H1 (cell line): ENCODE measurements around the gene CNPY2. TPM values are rescaled to one million over a fixed set of nuclear protein-coding genes. Genes with fewer than 3 reads are reported as not detected.

Source experiments
- CTCF ChIA-PET: fragments of 300-600 bp; sonication (Branson Sonifier 250); formaldehyde crosslinking; loops from one replicate; lab custom pipeline; 2021; ENCODE audit not compliant: partially characterized antibody; lab: Charles Lee
- POLR2A ChIA-PET: fragments of 300-600 bp; sonication (Branson Sonifier 250); formaldehyde crosslinking; loops from one replicate; lab custom pipeline; 2021; ENCODE audit warnings: inconsistent platforms; ENCODE audit not compliant: partially characterized antibody; lab: Charles Lee
- DNase-seq, 2 experiments: peaks; one replicate each; pipeline versions ENCODE4 v3.0.0 to v3.0.0-alpha.2; 2010 to 2022; ENCODE audit warnings: low spot score in 2 of 2, low read depth in 1 of 2, mixed read lengths in 1 of 2
- FAIRE-seq: peaks from 2 replicates; lab custom pipeline; 2011; peaks lifted over from hg19 to GRCh38; lab: Jason Lieb, UNC
- H2AFZ ChIP-seq: 2 replicates; pipeline ENCODE4 v1.8.1; 2012; ENCODE audit warnings: low read length, inconsistent platforms
- H2AK5ac ChIP-seq: 2 replicates; pipeline ENCODE4 v1.6.1; 2013; ENCODE audit warnings: low read depth, low read length
- H2BK120ac ChIP-seq: replicated peaks from 2 replicates; pipeline ENCODE3; 2013; ENCODE audit warnings: low read depth, low read length, inconsistent platforms
- H2BK12ac ChIP-seq: 2 replicates; pipeline ENCODE4 v1.6.1; 2013; ENCODE audit warnings: low read depth, low read length
- H2BK15ac ChIP-seq: 2 replicates; pipeline ENCODE4 v1.6.1; 2013; ENCODE audit warnings: low read length
- H2BK20ac ChIP-seq: 2 replicates; pipeline ENCODE4 v1.6.1; 2013; ENCODE audit warnings: low read length
- H2BK5ac ChIP-seq: 2 replicates; pipeline ENCODE4 v1.6.1; 2013; ENCODE audit warnings: low read depth, low read length
- H3K14ac ChIP-seq: 2 replicates; pipeline ENCODE4 v1.6.1; 2013; ENCODE audit warnings: inconsistent platforms; ENCODE audit not compliant: insufficient read length
- H3K18ac ChIP-seq: 2 replicates; pipeline ENCODE4 v1.6.1; 2013; ENCODE audit warnings: low read length; ENCODE audit errors: extremely low read depth
- H3K23ac ChIP-seq: 2 replicates; pipeline ENCODE4 v1.6.1; 2013; ENCODE audit warnings: inconsistent platforms; ENCODE audit not compliant: insufficient read length
- H3K23me2 ChIP-seq: 2 replicates; pipeline ENCODE4 v1.6.1; 2013; ENCODE audit warnings: low read depth, low read length
- H3K27ac ChIP-seq: 2 replicates; pipeline ENCODE4 v1.6.1; 2011; ENCODE audit warnings: low read depth, low read length, inconsistent platforms
- H3K27me3 ChIP-seq, 4 experiments: replicated peaks in 1 of 4; 1 replicate in 1 of 4; 2 replicates in 3 of 4; pipeline versions ENCODE4 v1.6.1 to v1.8.1; 2011 to 2013; ENCODE audit warnings: low read length in 3 of 4, mild to moderate bottlenecking in 3 of 4, inconsistent platforms in 2 of 4, mixed read lengths in 2 of 4, moderate library complexity in 1 of 4; ENCODE audit not compliant: control insufficient read depth in 3 of 4, insufficient read depth in 3 of 4; ENCODE audit errors: extremely low read depth in 1 of 4
- H3K36me3 ChIP-seq, 4 experiments: 2 replicates each; pipeline versions ENCODE4 v1.6.1 to v1.8.1; 2011 to 2013; ENCODE audit warnings: mild to moderate bottlenecking in 4 of 4, low read length in 3 of 4, moderate library complexity in 2 of 4, control low read depth in 1 of 4, inconsistent platforms in 1 of 4; ENCODE audit not compliant: insufficient read depth in 4 of 4, control insufficient read depth in 2 of 4
- H3K4ac ChIP-seq: replicated peaks from 2 replicates; pipeline ENCODE3; 2013; ENCODE audit warnings: low read length, low read depth, mixed read lengths, inconsistent platforms; ENCODE audit not compliant: insufficient read length
- H3K4me1 ChIP-seq, 4 experiments: replicated peaks in 1 of 4; 1 replicate in 1 of 4; 2 replicates in 3 of 4; pipeline versions ENCODE4 v1.6.1 to v1.8.1; 2011 to 2013; ENCODE audit warnings: low read length in 3 of 4, inconsistent platforms in 2 of 4, mixed read lengths in 1 of 4; ENCODE audit not compliant: insufficient read depth in 4 of 4, control insufficient read depth in 3 of 4
- H3K4me2 ChIP-seq, 2 experiments: 2 replicates each; pipeline versions ENCODE4 v1.6.1 to v1.8.1; 2011 to 2013; ENCODE audit warnings: low read depth in 2 of 2, low read length in 2 of 2, control low read depth in 1 of 2, inconsistent platforms in 1 of 2, mild to moderate bottlenecking in 1 of 2; ENCODE audit not compliant: insufficient read depth in 1 of 2
- H3K4me3 ChIP-seq, 4 experiments: fragments of 200-600, 300-600 bp in 1 of 4; sonication (generic), shearing (Covaris generic), sonication (Bioruptor Twin) in 1 of 4; 2 replicates each; pipeline versions ENCODE4 v1.5.1 to v1.8.1; 2011 to 2016; ENCODE audit warnings: low read length in 4 of 4, low read depth in 3 of 4, control low read depth in 2 of 4, inconsistent platforms in 2 of 4, mild to moderate bottlenecking in 2 of 4, mixed read lengths in 1 of 4, moderate library complexity in 1 of 4; ENCODE audit not compliant: insufficient read depth in 2 of 4; ENCODE audit errors: extremely low read depth in 1 of 4
- H3K56ac ChIP-seq: replicated peaks from 2 replicates; pipeline ENCODE3; 2013; ENCODE audit warnings: low read depth, mild to moderate bottlenecking, mixed read lengths, low read length, inconsistent platforms; ENCODE audit not compliant: insufficient read length
- H3K79me1 ChIP-seq: 2 replicates; pipeline ENCODE4 v1.6.1; 2013; ENCODE audit warnings: low read depth, low read length, control low read depth
- H3K79me2 ChIP-seq, 2 experiments: 2 replicates each; pipeline versions ENCODE4 v1.6.1 to v1.8.1; 2012 to 2013; ENCODE audit warnings: low read length in 2 of 2, mild to moderate bottlenecking in 2 of 2, inconsistent platforms in 1 of 2; ENCODE audit not compliant: insufficient read depth in 2 of 2, control insufficient read depth in 1 of 2
- H3K9ac ChIP-seq, 4 experiments: replicated peaks in 1 of 4; 1 replicate in 1 of 4; 2 replicates in 3 of 4; pipeline versions ENCODE4 v1.6.1 to v1.8.1; 2011 to 2013; ENCODE audit warnings: low read depth in 3 of 4, low read length in 3 of 4, control low read depth in 2 of 4, mild to moderate bottlenecking in 2 of 4, moderate library complexity in 2 of 4, inconsistent platforms in 1 of 4; ENCODE audit errors: extremely low read depth in 1 of 4
- H3K9me3 ChIP-seq, 2 experiments: 2 replicates each; pipeline versions ENCODE4 v1.6.1 to v1.8.1; 2012 to 2013; ENCODE audit warnings: mild to moderate bottlenecking in 2 of 2, moderate library complexity in 2 of 2, control low read depth in 1 of 2, inconsistent platforms in 1 of 2, low read depth in 1 of 2, low read length in 1 of 2, mixed read lengths in 1 of 2; ENCODE audit not compliant: insufficient read depth in 2 of 2
- H4K20me1 ChIP-seq, 2 experiments: replicated peaks in 1 of 2; 2 replicates each; pipeline versions ENCODE3 to v1.8.1; 2011 to 2013; ENCODE audit warnings: inconsistent platforms in 2 of 2, low read length in 2 of 2, mild to moderate bottlenecking in 1 of 2; ENCODE audit not compliant: insufficient read depth in 2 of 2, control insufficient read depth in 1 of 2
- H4K5ac ChIP-seq: 2 replicates; pipeline ENCODE4 v1.6.1; 2013; ENCODE audit warnings: low read length, low read depth, mixed read lengths, inconsistent platforms; ENCODE audit not compliant: insufficient read length
- H4K8ac ChIP-seq: 2 replicates; pipeline ENCODE4 v1.8.0; 2013; ENCODE audit warnings: mild to moderate bottlenecking, moderate library complexity, low read length, inconsistent platforms; ENCODE audit not compliant: insufficient read depth; ENCODE audit errors: extremely low read depth
- H4K91ac ChIP-seq: replicated peaks from 2 replicates; pipeline ENCODE3; 2013; ENCODE audit warnings: low read length, mixed read lengths, inconsistent platforms; ENCODE audit not compliant: insufficient read length
- ASH2L ChIP-seq: fragments of 200-600, 300-600 bp; sonication (generic); IDR thresholded peaks from one replicate; pipeline ENCODE4 v1.7.1; 2017; ENCODE audit warnings: low read length
- CHD2 ChIP-seq: IDR thresholded peaks from 2 replicates; pipeline ENCODE4 v1.6.1; 2012; ENCODE audit warnings: low read length, improper control_type of control experiment
- E2F6 ChIP-seq: IDR thresholded peaks from 2 replicates; pipeline ENCODE4 v1.6.1; 2012; ENCODE audit warnings: inconsistent platforms
- GABPA ChIP-seq: IDR thresholded peaks from 2 replicates; pipeline ENCODE4 v1.6.1; 2011; ENCODE audit warnings: mild to moderate bottlenecking, low read length, moderate library complexity, borderline replicate concordance; ENCODE audit not compliant: insufficient read depth
- KDM1A ChIP-seq: fragments of 200-600, 300-600 bp; sonication (generic); IDR thresholded peaks from 2 replicates; pipeline ENCODE4 v1.7.1; 2016; ENCODE audit warnings: mild to moderate bottlenecking, low read length, borderline replicate concordance
- MAX ChIP-seq: IDR thresholded peaks from 2 replicates; pipeline ENCODE4 v1.6.1; 2012; ENCODE audit warnings: inconsistent platforms
- POLR2A ChIP-seq, 2 experiments: IDR thresholded peaks; 1 replicate in 1 of 2; 2 replicates in 1 of 2; pipeline ENCODE4 v1.6.1; 2011; ENCODE audit warnings: low read depth in 2 of 2, low read length in 2 of 2, mild to moderate bottlenecking in 2 of 2; ENCODE audit errors: control extremely low read depth in 1 of 2
- RAD21 ChIP-seq, 2 experiments: IDR thresholded peaks in 1 of 2; conservative IDR thresholded peaks in 1 of 2; 2 replicates each; pipeline ENCODE4 v1.6.1; 2011; ENCODE audit warnings: low read depth in 2 of 2, low read length in 2 of 2, improper control_type of control experiment in 1 of 2, inconsistent platforms in 1 of 2, mild to moderate bottlenecking in 1 of 2, moderate library complexity in 1 of 2
- RNF2 ChIP-seq: fragments of 200-900, 300-1000 bp; sonication (generic); IDR thresholded peaks from 2 replicates; pipeline ENCODE4 v1.7.1; 2016; ENCODE audit warnings: borderline replicate concordance, low read depth, mild to moderate bottlenecking, antibody characterized with exemption, low read length; ENCODE audit not compliant: poor library complexity, severe bottlenecking; ENCODE audit errors: missing control alignments
- SIN3A ChIP-seq, 2 experiments: IDR thresholded peaks in 1 of 2; conservative IDR thresholded peaks in 1 of 2; 2 replicates each; pipeline ENCODE4 v1.6.1; 2011 to 2012; ENCODE audit warnings: low read length in 2 of 2, improper control_type of control experiment in 1 of 2, low read depth in 1 of 2, mild to moderate bottlenecking in 1 of 2
- SIX5 ChIP-seq: IDR thresholded peaks from 2 replicates; pipeline ENCODE4 v1.6.1; 2011; ENCODE audit warnings: mild to moderate bottlenecking, low read depth, low read length
- TBP ChIP-seq: IDR thresholded peaks from 2 replicates; pipeline ENCODE4 v1.6.1; 2011; ENCODE audit warnings: low read depth, low read length, improper control_type of control experiment
- WGBS, 2 experiments: shearing (Covaris generic) in 1 of 2; methylation state at CpG; one replicate each; pipeline versions ENCODE4 v1.1.6 to v1.1.7; 2013 to 2015; ENCODE audit warnings: low lambda C conversion rate in 2 of 2, mixed read lengths in 2 of 2, inconsistent platforms in 1 of 2, low coverage in 1 of 2, missing lambda C conversion rate in 1 of 2; ENCODE audit not compliant: insufficient replicate concordance in 2 of 2, insufficient coverage in 1 of 2, insufficient read length in 1 of 2; ENCODE audit errors: extremely low coverage in 1 of 2, missing lambda C conversion rate in 1 of 2; 5-methylcytosine and 5-hydroxymethylcytosine counted together
- polyA plus RNA-seq, 7 experiments: library from polyadenylated mRNA; depleted of rRNA in 3 of 7; stranded (reverse) in 5 of 7; unstranded in 2 of 7; fragments of >200 nt in 5 of 7; fragments of 200-250 nt in 2 of 7; gene quantifications; 1 replicate in 5 of 7; 2 replicates in 1 of 7; 4 replicates in 1 of 7; pipeline versions ENCODE4 v1.2.1 to v1.2.3, GENCODE V29; 2011 to 2013; ENCODE audit warnings: missing spikeins in 2 of 7, mixed read lengths in 2 of 7
- total RNA-seq: library from RNA; stranded (reverse); fragmentation: NEBNext Ultra II Directional; extraction: Animal tissue kit (Norgen Biotek cat#: 25700); gene quantifications from 2 replicates; pipeline ENCODE4 v1.2.1, GENCODE V29; 2021

Gene CNPY2
- total and polyA plus RNA-seq, 2 of the 8 experiments (the other 6 are each of a cell fraction or from before 2014, with no cell fraction given), result 203 to 281 TPM

DNA sequence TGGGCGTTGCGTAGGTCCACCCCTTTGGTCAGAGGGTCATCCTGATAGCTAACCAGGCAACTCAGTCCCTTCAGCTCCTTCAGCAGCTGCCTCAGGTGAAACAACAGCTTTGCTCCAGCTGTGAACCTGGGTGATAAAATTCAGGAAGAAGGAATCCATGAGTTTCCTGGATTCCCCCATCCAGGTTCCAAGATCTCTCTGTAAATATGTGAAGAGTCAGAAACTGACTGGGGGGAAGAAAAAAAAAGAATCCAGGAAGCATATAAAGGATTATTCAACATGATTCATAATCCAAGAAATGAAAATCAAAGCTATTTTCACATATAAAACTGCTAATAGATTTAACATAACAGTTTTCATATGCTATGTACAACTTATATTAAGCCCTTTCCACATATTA is 35.5 kb upstream of the CNPY2 start:
- no peak overlapping the region for H2BK5ac ChIP-seq
- H4K5ac ChIP-seq, result no peak overlapping the region
- no peak overlapping the region for H3K4me3 ChIP-seq
- 100% methylated on average over 2 of the region's 2 CpGs; no CpG with 5 or more reads in 1 of the 2 experiments for whole genome bisulfite sequencing, 2 experiments
- no peaks in the 10 kb centered on the region for H4K20me1 ChIP-seq
- no peaks in the 10 kb centered on the region; the same call in 1 of the 2 replicates for H3K79me1 ChIP-seq
- no peaks in the 10 kb centered on the region for H3K79me2 ChIP-seq
- H4K8ac ChIP-seq, result no peak overlapping the region
- FAIRE-seq, result no peak
- H3K27me3 ChIP-seq, result no peaks in the 10 kb centered on the region
- no peak overlapping the region for H2BK15ac ChIP-seq
- peaks cover 16 to 65% (median 50%) of the 10 kb centered on the region in 4 experiments for H3K36me3 ChIP-seq
- H3K4ac ChIP-seq, result no peak overlapping the region
- no peaks in the 10 kb centered on the region for H3K4me1 ChIP-seq
- H3K14ac ChIP-seq, result no peak overlapping the region
- no peak overlapping the region for H3K4me2 ChIP-seq
- no peak overlapping the region for H3K23ac ChIP-seq
- no peak overlapping the region for H2BK12ac ChIP-seq
- no peak overlapping the region for H4K91ac ChIP-seq
- H2BK20ac ChIP-seq, result no peak overlapping the region
- H3K18ac ChIP-seq, result no peak overlapping the region
- no peaks in the 10 kb centered on the region; a peak in 1 of 4 replicates for H3K9me3 ChIP-seq
- H3K56ac ChIP-seq, result no peak overlapping the region
- H2BK120ac ChIP-seq, result no peak overlapping the region
- H2AK5ac ChIP-seq, result no peak overlapping the region
- no peak overlapping the region for H2AFZ ChIP-seq
- POLR2A ChIA-PET, result interaction anchor here (1.0 to 4.3 kb wide), 4 partner anchors 9 to 95 kb away, joined by 3 to 20 read pairs (median 4); partner anchors contain the start of genes IL23A and STAT2
- H3K23me2 ChIP-seq, result no peaks in the 10 kb centered on the region
- H3K9ac ChIP-seq, result no peak overlapping the region
- CTCF ChIA-PET, result interaction anchor here (0.5 to 1.8 kb wide), 5 partner anchors 9 to 261 kb away, joined by 3 to 7 read pairs (median 3); partner anchors contain the start of genes IL23A and STAT2
- DNase-seq, result no peak
- no peak overlapping the region for H3K27ac ChIP-seq
- TF ChIP-seq TBP (no peak), CHD2 (no peak), E2F6 (no peak), KDM1A (no peak), MAX (no peak), SIN3A (conservative IDR thresholded peaks at IDR 0.05 in 1 of 2, IDR thresholded peaks at IDR 0.05 in 1 of 2; ENCODE audit: low read depth in 1 of 2, low read length in 2 of 2) (no peak), POLR2A (IDR thresholded peaks at IDR 0.05; ENCODE audit: control extremely low read depth in 1 of 2, low read depth in 2 of 2, low read length in 2 of 2) (no peak), GABPA (no peak), SIX5 (no peak), RAD21 (IDR thresholded peaks at IDR 0.05 in 1 of 2, conservative IDR thresholded peaks at IDR 0.05 in 1 of 2; ENCODE audit: low read depth in 2 of 2, low read length in 2 of 2) (no peak), RNF2 (no peak), ASH2L (no peak)
